Ovary (tissue), 9 donors: ENCODE measurements around the gene ZNF277. TPM values are rescaled to one million over a fixed set of nuclear protein-coding genes. Genes with fewer than 3 reads are reported as not detected.

Experiments
- DNase-seq, 5 donors: peaks; one replicate each; pipeline ENCODE4 v3.0.0-alpha.2; 2019 to 2020
- H3K27ac ChIP-seq, 2 donors: fragments of 200-600 bp; one replicate each; pipeline versions ENCODE4 v1.5.1 to v1.8.0; 2019 to 2022
- H3K27me3 ChIP-seq: fragments of 200-600 bp; one replicate; pipeline ENCODE4 v1.8.0; 2022
- H3K36me3 ChIP-seq: fragments of 200-600 bp; sonication (generic); one replicate; pipeline ENCODE4 v1.5.1; 2019
- H3K4me1 ChIP-seq: one replicate; pipeline ENCODE4 v1.8.1; 2013; ENCODE audit warnings: mild to moderate bottlenecking, moderate library complexity; ENCODE audit not compliant: insufficient read depth
- H3K4me3 ChIP-seq: fragments of 200-600 bp; sonication (generic); one replicate; pipeline ENCODE4 v1.5.1; 2017
- H3K9me3 ChIP-seq, 2 donors: fragments of 200-600 bp in 1 of 2; sonication (generic) in 1 of 2; one replicate each; pipeline versions ENCODE4 v1.5.1 to v1.8.1; 2013 to 2019; ENCODE audit warnings: mild to moderate bottlenecking in 1 of 2, moderate library complexity in 1 of 2
- CTCF ChIP-seq, 3 donors: fragments of 450-650 bp in 2 of 3; fragments of 200-600 bp in 1 of 3; IDR thresholded peaks; one replicate each; pipeline versions ENCODE4 v1.5.1 to v1.8.0; 2016 to 2022; ENCODE audit warnings: antibody characterized with exemption in 3 of 3, mild to moderate bottlenecking in 1 of 3
- EP300 ChIP-seq: sonication (generic); formaldehyde crosslinking; IDR thresholded peaks from one replicate; pipeline ENCODE4 v1.6.1; 2017; ENCODE audit warnings: antibody characterized with exemption
- POLR2A ChIP-seq: fragments of 450-650 bp; IDR thresholded peaks from one replicate; pipeline ENCODE4 v1.6.1; 2017; ENCODE audit warnings: antibody characterized with exemption, mild to moderate bottlenecking, moderate library complexity
- WGBS, 3 donors: extraction: QIAGEN DNeasy Blood & Tissue Kit in 1 of 3; methylation state at CpG; one replicate each; pipeline versions ENCODE4 v1.1.5 to v1.1.7; 2013 to 2017; 5-methylcytosine and 5-hydroxymethylcytosine counted together
- intact Hi-C, 4 donors: fragments of 100-400 bp; cut with DNase I; formaldehyde crosslinking; loops; one replicate each; pipeline versions ENCODE4 v1.11.0 to v1.15.1; 2022 to 2023
- polyA plus RNA-seq, 2 donors: library from polyadenylated mRNA; stranded (reverse); fragments of 200-250 nt in 1 of 2; fragments of 350-450 nt in 1 of 2; fragmentation: Illumina TruSeq in 1 of 2; extraction: RNeasy Lipid Tissue Mini Kit (QIAGEN cat#74804) in 1 of 2; gene quantifications; one replicate each; pipeline ENCODE4 v1.2.3, GENCODE V29; 2013 to 2014
- total RNA-seq, 7 donors: library from RNA; depleted of rRNA in 2 of 7; stranded (reverse); fragments of >200 nt in 2 of 7; fragmentation: NEBNext Ultra II Directional in 3 of 7; extraction: Animal tissue kit (Norgen Biotek cat#: 25700) in 3 of 7; gene quantifications; one replicate each; pipeline versions ENCODE4 v1.1.0 to v1.2.4, GENCODE V29; 2016 to 2023
- donor health status: DM: no; HTN: no; CAD: no; lungs with moderate emphysema.
- donor health status: DM: no; HTN: no; CAD: no.
- donor health status: Bipolar disorder and iron deficiency.
- donor health status: DM: yes; HTN: yes; CAD: no.
- donor health status: DM: no; HTN: no; CAD: no.
- donor health status: DM: yes; HTN: yes; CAD: no.

Gene ZNF277
- total and polyA plus RNA-seq, 9 donors = 16.4 to 27.3 (median 21.2) TPM

GRCh38 chr7:112160130-112160770 lies 46.2 kb upstream of the ZNF277 start:
- no peaks in the 10 kb centered on the region for H3K9me3 ChIP-seq
- no peak overlapping the region for H3K4me3 ChIP-seq
- TF ChIP-seq EP300 (no peak), CTCF (IDR thresholded peaks at IDR 0.05) (no peak), POLR2A (no peak)
- no peak for DNase-seq
- H3K27me3 ChIP-seq = no peaks in the 10 kb centered on the region
- no peak overlapping the region for H3K27ac ChIP-seq
- peaks cover 9% of the 10 kb centered on the region for H3K4me1 ChIP-seq
- intact Hi-C loops = no loop called here
- 63 to 76% (median 74%) methylated on average over 2 of the region's 2 CpGs for WGBS, 3 donors
- no peaks in the 10 kb centered on the region for H3K36me3 ChIP-seq

- Histone ChIP-seq H3K27ac (no peak overlapping the region), H3K27me3 (no peaks in the 10 kb centered on the region), H3K9me3 (no peaks in the 10 kb centered on the region), H3K36me3 (no peaks in the 10 kb centered on the region), H3K4me1 (peaks cover 9% of the 10 kb centered on the region), H3K4me3 (no peak overlapping the region)
- 73 to 79% (median 78%) methylated on average over 7 of the region's 7 CpGs for WGBS, 3 donors
- no peak for TF ChIP-seq EP300
- TF ChIP-seq CTCF (IDR thresholded peaks at IDR 0.05) = no peak
- TF ChIP-seq POLR2A = no peak
- intact Hi-C loops = no loop called here
- DNase-seq = no peak
Observed at GRCh38 chr7:112160771-112161150, 45.7 kb upstream of the ZNF277 start.

- 74 to 87% (median 80%) methylated on average over 3 of the region's 3 CpGs for WGBS, 3 donors
- no peak for TF ChIP-seq CTCF (IDR thresholded peaks at IDR 0.05)
- TF ChIP-seq POLR2A = no peak
- H3K27me3 ChIP-seq = no peaks in the 10 kb centered on the region
- H3K36me3 ChIP-seq = no peaks in the 10 kb centered on the region
- H3K9me3 ChIP-seq = no peaks in the 10 kb centered on the region
- DNase-seq = no peak
- H3K4me1 ChIP-seq = peaks cover 9% of the 10 kb centered on the region
- no peak overlapping the region for H3K27ac ChIP-seq
- H3K4me3 ChIP-seq = no peak overlapping the region
- intact Hi-C loops = no loop called here
Observed at GRCh38 chr7:112161253-112162141, 45.0 kb upstream of the ZNF277 start.

- peak in 2 of 5 donors; percentile 30 to 33 for DNase-seq
Observed at GRCh38 chr7:112162142-112162766, 44.2 kb upstream of the ZNF277 start.

More at GRCh38 chr7:112162142-112162766, 44.2 kb upstream of the ZNF277 start:
- 16 to 35% (median 26%) methylated on average over 2 of the region's 2 CpGs for WGBS, 3 donors
- Histone ChIP-seq H3K9me3 (no peaks in the 10 kb centered on the region), H3K4me1 (peaks cover 9% of the 10 kb centered on the region), H3K36me3 (no peaks in the 10 kb centered on the region), H3K27ac (no peak overlapping the region), H3K27me3 (no peaks in the 10 kb centered on the region), H3K4me3 (no peak overlapping the region)
- no peak for TF ChIP-seq POLR2A
- intact Hi-C loops = no loop called here
